Measurements from ENCODE around the gene TRAF1. TPM values are rescaled to one million over a fixed set of nuclear protein-coding genes. Genes with fewer than 3 reads are reported as not detected.

Gene TRAF1
- total and polyA plus RNA-seq, 2 of the 13 experiments (the other 11 are each of a cell fraction or from before 2014, with no cell fraction given) = 0.44 to 1.0 TPM

GRCh38 chr9:120966013-120966369 is 39.4 kb upstream of the TRAF1 start:
- peaks cover 12 to 57% of the 10 kb centered on the region in 2 experiments for H3K36me3 ChIP-seq (replicated peaks in 1 of 2; ENCODE audit: control insufficient read depth in 1 of 2, insufficient read depth in 2 of 2, low read length in 2 of 2)
- H3K27me3 ChIP-seq (ENCODE audit: control insufficient read depth in 1 of 2, insufficient read depth in 2 of 2, low read length in 2 of 2) = no peaks in the 10 kb centered on the region
- ChIA-PET POLR2A (no interaction called here), CTCF (ENCODE audit: low intra/inter-chr PET ratio, low total read pairs) (no interaction called here)
- in situ Hi-C loops (cut with HindIII; ENCODE audit: extremely low pct_ligation_motif_present, low pct_unique_long_range_greater_than_20kb) (no loop called here), intact Hi-C loops (cut with micrococcal nuclease; ENCODE audit: unreplicated experiment) (no loop called here)
- no peak overlapping the region for H3K4me3 ChIP-seq (replicated peaks in 1 of 3; ENCODE audit: insufficient read depth in 1 of 3, low read depth in 2 of 3, low read length in 3 of 3)
- no peak overlapping the region for H3K4me2 ChIP-seq (ENCODE audit: low read depth, low read length)
- H3K4me1 ChIP-seq (ENCODE audit: insufficient read depth, low read length) = peaks cover 13% of the 10 kb centered on the region
- WGBS (ENCODE audit: low lambda C conversion rate) = 98% methylated on average over 3 of the region's 3 CpGs
- H3K79me2 ChIP-seq (ENCODE audit: insufficient read depth, low read length) = no peaks in the 10 kb centered on the region
- no peak overlapping the region for H3K27ac ChIP-seq (ENCODE audit: extremely low read length, insufficient read depth, low read length)
- no peak overlapping the region for H3K9ac ChIP-seq (ENCODE audit: insufficient read depth, low read depth, low read length)
- H4K20me1 ChIP-seq (ENCODE audit: insufficient read depth, low read length) = no peaks in the 10 kb centered on the region
- no TSS peak for BruUV-seq (replicated peaks)
- DNase-seq (ENCODE audit: low spot score) = no peak
- no peak for TF ChIP-seq KDM1A (CRISPR knock-in tag; IDR thresholded peaks at IDR 0.05)
- TF ChIP-seq ELF1 (CRISPR knock-in tag; IDR thresholded peaks at IDR 0.05) = no peak
- no peak for TF ChIP-seq ZNF75D (CRISPR knock-in tag; IDR thresholded peaks at IDR 0.05; ENCODE audit: borderline replicate concordance)
- no peak for TF ChIP-seq TMF1 (CRISPR knock-in tag; IDR thresholded peaks at IDR 0.05; ENCODE audit: low read depth)
- no peak for TF ChIP-seq ZNF3 (CRISPR knock-in tag; IDR thresholded peaks at IDR 0.05)
- TF ChIP-seq AKAP8 (CRISPR knock-in tag; IDR thresholded peaks at IDR 0.05) = no peak
- TF ChIP-seq, protein P1, sequence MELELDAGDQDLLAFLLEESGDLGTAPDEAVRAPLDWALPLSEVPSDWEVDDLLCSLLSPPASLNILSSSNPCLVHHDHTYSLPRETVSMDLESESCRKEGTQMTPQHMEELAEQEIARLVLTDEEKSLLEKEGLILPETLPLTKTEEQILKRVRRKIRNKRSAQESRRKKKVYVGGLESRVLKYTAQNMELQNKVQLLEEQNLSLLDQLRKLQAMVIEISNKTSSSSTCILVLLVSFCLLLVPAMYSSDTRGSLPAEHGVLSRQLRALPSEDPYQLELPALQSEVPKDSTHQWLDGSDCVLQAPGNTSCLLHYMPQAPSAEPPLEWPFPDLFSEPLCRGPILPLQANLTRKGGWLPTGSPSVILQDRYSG (CRISPR knock-in tag; IDR thresholded peaks at IDR 0.05) = no peak
- TF ChIP-seq, protein P2, sequence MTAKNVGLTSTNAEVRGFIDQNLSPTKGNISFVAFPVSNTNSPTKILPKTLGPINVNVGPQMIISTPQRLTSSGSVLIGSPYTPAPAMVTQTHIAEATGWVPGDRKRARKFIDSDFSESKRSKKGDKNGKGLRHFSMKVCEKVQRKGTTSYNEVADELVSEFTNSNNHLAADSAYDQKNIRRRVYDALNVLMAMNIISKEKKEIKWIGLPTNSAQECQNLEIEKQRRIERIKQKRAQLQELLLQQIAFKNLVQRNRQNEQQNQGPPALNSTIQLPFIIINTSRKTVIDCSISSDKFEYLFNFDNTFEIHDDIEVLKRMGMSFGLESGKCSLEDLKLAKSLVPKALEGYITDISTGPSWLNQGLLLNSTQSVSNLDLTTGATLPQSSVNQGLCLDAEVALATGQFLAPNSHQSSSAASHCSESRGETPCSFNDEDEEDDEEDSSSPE (CRISPR knock-in tag; IDR thresholded peaks at IDR 0.05) = no peak
- TF ChIP-seq ZNF441 (CRISPR knock-in tag; IDR thresholded peaks at IDR 0.05; ENCODE audit: borderline replicate concordance) = no peak
- no peak for TF ChIP-seq IRX3 (CRISPR knock-in tag; IDR thresholded peaks at IDR 0.05; ENCODE audit: borderline replicate concordance, low read depth)
- no peak for TF ChIP-seq IKZF1 (IDR thresholded peaks at IDR 0.05)
- no peak for TF ChIP-seq ADNP (CRISPR knock-in tag; IDR thresholded peaks at IDR 0.05)
- no peak for TF ChIP-seq TEAD3 (CRISPR knock-in tag; optimal IDR thresholded peaks at IDR 0.05; ENCODE audit: borderline replicate concordance)
- no peak for TF ChIP-seq ZNF446 (CRISPR knock-in tag; IDR thresholded peaks at IDR 0.05)
- TF ChIP-seq TFE3 (CRISPR knock-in tag; IDR thresholded peaks at IDR 0.05) = no peak
- TF ChIP-seq EED (CRISPR knock-in tag; IDR thresholded peaks at IDR 0.05) = no peak
- TF ChIP-seq ZBTB34 (CRISPR knock-in tag; IDR thresholded peaks at IDR 0.05) = no peak
- TF ChIP-seq CEBPG (CRISPR knock-in tag; IDR thresholded peaks at IDR 0.05) = no peak
- no peak for TF ChIP-seq KDM6A (CRISPR knock-in tag; IDR thresholded peaks at IDR 0.05; ENCODE audit: low read depth)
- no peak for TF ChIP-seq ZNF816 (CRISPR knock-in tag; IDR thresholded peaks at IDR 0.05; ENCODE audit: borderline replicate concordance)
- no peaks in the 10 kb centered on the region for H3K9me3 ChIP-seq (ENCODE audit: low read length)
- no peak for FAIRE-seq
- H2AFZ ChIP-seq (ENCODE audit: low read length) = no peak overlapping the region
- no peak for ATAC-seq

All from HepG2 (cell line).